ENCODE measurements around the gene RADIL. TPM values are rescaled to one million over a fixed set of nuclear protein-coding genes. Genes with fewer than 3 reads are reported as not detected.

RADIL gene
- total and polyA plus RNA-seq, 2 of the 13 experiments (the other 11 are each of a cell fraction or from before 2014, with no cell fraction given) = 0.05 to 0.09 TPM

DNA sequence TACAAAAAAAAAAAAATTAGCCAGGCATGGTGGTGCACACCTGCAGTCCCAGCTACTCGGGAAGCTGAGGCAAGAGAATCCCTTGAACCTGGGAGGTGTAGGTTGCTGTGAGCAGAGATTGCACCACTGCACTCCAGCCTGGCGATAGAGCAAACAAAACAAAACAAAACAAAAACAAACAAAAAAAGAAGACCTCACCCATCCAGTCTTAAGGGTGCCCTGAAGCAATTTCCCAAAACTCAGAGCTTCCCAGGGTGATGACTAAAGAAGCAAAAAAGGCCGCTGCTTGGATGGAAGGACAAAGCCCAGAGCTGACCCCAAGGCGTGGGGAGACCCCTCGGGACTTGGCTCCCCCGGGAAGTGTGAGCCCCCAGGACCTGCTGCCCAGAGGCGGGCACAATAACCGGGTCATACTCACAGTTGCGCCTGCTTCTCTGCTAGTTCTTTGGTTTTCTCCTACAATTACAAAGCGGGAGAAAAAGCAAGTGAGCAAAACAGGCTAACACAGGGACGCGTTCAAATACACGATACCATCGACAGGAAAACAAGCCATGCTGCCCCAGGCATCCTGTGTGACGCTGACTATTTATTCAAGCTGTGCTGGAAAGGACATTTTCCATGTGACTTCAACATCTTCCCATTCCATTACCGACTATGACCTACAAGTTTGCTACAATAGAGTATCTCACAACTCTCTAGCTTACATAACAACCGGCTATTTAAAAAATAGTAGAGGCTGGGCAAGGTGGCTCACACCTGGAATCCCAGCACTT is 51.6 kb downstream of the RADIL start:
- H2AFZ ChIP-seq (ENCODE audit: low read length) = no peak overlapping the region
- in situ Hi-C loops (cut with HindIII; ENCODE audit: extremely low pct_ligation_motif_present, low pct_unique_long_range_greater_than_20kb) = loop anchor here (5.0 kb wide), 1 partner anchor 255 kb away; no protein-coding TSS in a partner anchor
- ChIA-PET CTCF (ENCODE audit: low intra/inter-chr PET ratio, low total read pairs) (interaction anchor here (2.8 to 3.5 kb wide), 2 partner anchors 51 to 254 kb away, joined by 41 to 47 read pairs; partner anchors contain the start of gene RADIL), POLR2A (no interaction called here)
- BruUV-seq (replicated peaks) = no TSS peak
- intact Hi-C loops (cut with micrococcal nuclease; ENCODE audit: unreplicated experiment) = no loop called here
- H3K36me3 ChIP-seq (replicated peaks in 1 of 2; ENCODE audit: control insufficient read depth in 1 of 2, insufficient read depth in 2 of 2, low read length in 2 of 2) = no peaks in the 10 kb centered on the region
- no peaks in the 10 kb centered on the region for H3K9me3 ChIP-seq (ENCODE audit: low read length)
- no peaks in the 10 kb centered on the region for H3K79me2 ChIP-seq (ENCODE audit: insufficient read depth, low read length)
- no peak for ATAC-seq
- TF ChIP-seq PLRG1 (conservative IDR thresholded peaks at IDR 0.05) = no peak
- TF ChIP-seq SIN3B (IDR thresholded peaks at IDR 0.05; ENCODE audit: low read length) = no peak
- TF ChIP-seq ZNF660 (CRISPR knock-in tag; IDR thresholded peaks at IDR 0.05; ENCODE audit: borderline replicate concordance, low read depth) = no peak
- TF ChIP-seq, protein P1, sequence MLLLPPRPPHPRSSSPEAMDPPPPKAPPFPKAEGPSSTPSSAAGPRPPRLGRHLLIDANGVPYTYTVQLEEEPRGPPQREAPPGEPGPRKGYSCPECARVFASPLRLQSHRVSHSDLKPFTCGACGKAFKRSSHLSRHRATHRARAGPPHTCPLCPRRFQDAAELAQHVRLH (CRISPR knock-in tag; IDR thresholded peaks at IDR 0.05; ENCODE audit: borderline replicate concordance, low read depth) = no peak
- no peaks in the 10 kb centered on the region for H3K4me1 ChIP-seq (ENCODE audit: insufficient read depth, low read length)
- no peak for FAIRE-seq
- no peaks in the 10 kb centered on the region for H4K20me1 ChIP-seq (ENCODE audit: insufficient read depth, low read length)
- peaks cover 3 to 20% of the 10 kb centered on the region in 2 experiments; a peak in 3 of 5 replicates for H3K27me3 ChIP-seq (ENCODE audit: control insufficient read depth in 1 of 2, insufficient read depth in 2 of 2, low read length in 2 of 2)
- H3K4me3 ChIP-seq (replicated peaks in 1 of 3; ENCODE audit: insufficient read depth in 1 of 3, low read depth in 2 of 3, low read length in 3 of 3) = no peak overlapping the region
- DNase-seq (ENCODE audit: low spot score) = no peak
- H3K9ac ChIP-seq (ENCODE audit: insufficient read depth, low read depth, low read length) = no peak overlapping the region
- 34% methylated on average over 14 of the region's 17 CpGs for WGBS (ENCODE audit: low lambda C conversion rate)
- H3K27ac ChIP-seq (ENCODE audit: extremely low read length, insufficient read depth, low read length) = no peak overlapping the region
- no peak overlapping the region for H3K4me2 ChIP-seq (ENCODE audit: low read depth, low read length)

GRCh38 chr7:4830176-4830575 is 53.3 kb downstream of the RADIL start:
- peak; percentile 78 for DNase-seq (ENCODE audit: low spot score)
- no TSS peak for BruUV-seq (replicated peaks)
- H3K4me1 ChIP-seq (ENCODE audit: insufficient read depth, low read length) = no peaks in the 10 kb centered on the region
- no peaks in the 10 kb centered on the region for H3K36me3 ChIP-seq (replicated peaks in 1 of 2; ENCODE audit: control insufficient read depth in 1 of 2, insufficient read depth in 2 of 2, low read length in 2 of 2)
- in situ Hi-C loops (cut with HindIII; ENCODE audit: extremely low pct_ligation_motif_present, low pct_unique_long_range_greater_than_20kb) = loop anchor here (5.0 kb wide), 1 partner anchor 257 kb away; no protein-coding TSS in a partner anchor
- no peak overlapping the region for H3K27ac ChIP-seq (ENCODE audit: extremely low read length, insufficient read depth, low read length)
- ATAC-seq = peak; percentile 97
- H3K79me2 ChIP-seq (ENCODE audit: insufficient read depth, low read length) = no peaks in the 10 kb centered on the region
- H4K20me1 ChIP-seq (ENCODE audit: insufficient read depth, low read length) = no peaks in the 10 kb centered on the region
- no peak overlapping the region for H3K4me3 ChIP-seq (replicated peaks in 1 of 3; ENCODE audit: insufficient read depth in 1 of 3, low read depth in 2 of 3, low read length in 3 of 3)
- no peak overlapping the region for H2AFZ ChIP-seq (ENCODE audit: low read length)
- peaks cover 0 to 20% of the 10 kb centered on the region in 2 experiments; a peak in 2 of 5 replicates for H3K27me3 ChIP-seq (ENCODE audit: control insufficient read depth in 1 of 2, insufficient read depth in 2 of 2, low read length in 2 of 2)
- CTCF ChIA-PET (ENCODE audit: low intra/inter-chr PET ratio, low total read pairs) = interaction anchor here (0.6 to 3.5 kb wide), 5 partner anchors 53 to 345 kb away, joined by 3 to 47 read pairs (median 7); partner anchors contain the start of gene RADIL
- H3K9ac ChIP-seq (ENCODE audit: insufficient read depth, low read depth, low read length) = no peak overlapping the region
- 31% methylated on average over 8 of the region's 14 CpGs for WGBS (ENCODE audit: low lambda C conversion rate)
- peak overlapping the region; percentile 41 for H3K4me2 ChIP-seq (ENCODE audit: low read depth, low read length)
- H3K9me3 ChIP-seq (ENCODE audit: low read length) = no peaks in the 10 kb centered on the region
- FAIRE-seq = peak; percentile 96
- intact Hi-C loops (cut with micrococcal nuclease; ENCODE audit: unreplicated experiment) = loop anchor here (1.0 kb wide), 2 partner anchors 53 to 255 kb away; partner anchors contain the start of gene RADIL
- POLR2A ChIA-PET = no interaction called here
- TF ChIP-seq, protein P2, sequence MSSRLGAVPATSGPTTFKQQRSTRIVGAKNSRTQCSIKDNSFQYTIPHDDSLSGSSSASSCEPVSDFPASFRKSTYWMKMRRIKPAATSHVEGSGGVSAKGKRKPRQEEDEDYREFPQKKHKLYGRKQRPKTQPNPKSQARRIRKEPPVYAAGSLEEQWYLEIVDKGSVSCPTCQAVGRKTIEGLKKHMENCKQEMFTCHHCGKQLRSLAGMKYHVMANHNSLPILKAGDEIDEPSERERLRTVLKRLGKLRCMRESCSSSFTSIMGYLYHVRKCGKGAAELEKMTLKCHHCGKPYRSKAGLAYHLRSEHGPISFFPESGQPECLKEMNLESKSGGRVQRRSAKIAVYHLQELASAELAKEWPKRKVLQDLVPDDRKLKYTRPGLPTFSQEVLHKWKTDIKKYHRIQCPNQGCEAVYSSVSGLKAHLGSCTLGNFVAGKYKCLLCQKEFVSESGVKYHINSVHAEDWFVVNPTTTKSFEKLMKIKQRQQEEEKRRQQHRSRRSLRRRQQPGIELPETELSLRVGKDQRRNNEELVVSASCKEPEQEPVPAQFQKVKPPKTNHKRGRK (CRISPR knock-in tag; IDR thresholded peaks at IDR 0.05) = no peak
- TF ChIP-seq ZNF543 (CRISPR knock-in tag; IDR thresholded peaks at IDR 0.05) = no peak
- TF ChIP-seq KLF11 (CRISPR knock-in tag; IDR thresholded peaks at IDR 0.05) = no peak
- TF ChIP-seq KDM2A (CRISPR knock-in tag; IDR thresholded peaks at IDR 0.05; ENCODE audit: borderline replicate concordance, low read depth) = peak; percentile 93
- no peak for TF ChIP-seq ZNF30 (CRISPR knock-in tag; IDR thresholded peaks at IDR 0.05)
- TF ChIP-seq MTA1 (CRISPR knock-in tag; IDR thresholded peaks at IDR 0.05; ENCODE audit: borderline replicate concordance) = no peak
- TF ChIP-seq SP4 (CRISPR knock-in tag; IDR thresholded peaks at IDR 0.05) = peak; percentile 54; the same call in 1 of the 2 replicates
- TF ChIP-seq GPBP1L1 (CRISPR knock-in tag; IDR thresholded peaks at IDR 0.05) = no peak
- TF ChIP-seq CEBPB (IDR thresholded peaks at IDR 0.05; ENCODE audit: borderline replicate concordance, low read depth, low read length) = no peak
- no peak for TF ChIP-seq ZNF547 (CRISPR knock-in tag; IDR thresholded peaks at IDR 0.05)
- no peak for TF ChIP-seq KLF15 (CRISPR knock-in tag; IDR thresholded peaks at IDR 0.05; ENCODE audit: borderline replicate concordance)
